HepG2 (cell line): ENCODE data around the gene PCDHB14. TPM values are rescaled to one million over a fixed set of nuclear protein-coding genes. Genes with fewer than 3 reads are reported as not detected.
"Not testable (repeated sequence)": the region's sequence is repeated elsewhere in the genome, so short reads cannot be mapped to it uniquely, and the experiment has no call there.

Experiments used
- ATAC-seq: fragments of 200-7000 bp; cut with Tn5 transposase; 3 replicates; pipeline ENCODE4 v1.9.1; 2020; ENCODE audit warnings: mild to moderate bottlenecking, moderate library complexity
- BruUV-seq: library from RNA; stranded (reverse); fragments of 400-500 nt; replicated peaks from 2 replicates; lab custom pipeline; 2021; lab: Mats Ljungman, UMichigan
- CTCF ChIA-PET: fragments of 300-600 bp; formaldehyde crosslinking; extraction: SDS; loops from one replicate; lab custom pipeline; 2021; ENCODE audit warnings: low total read pairs, inconsistent platforms, low intra/inter-chr PET ratio; lab: Yijun Ruan, JAX
- POLR2A ChIA-PET: fragments of 350-600 bp; sonication (Branson Sonifier 250); formaldehyde crosslinking; loops from one replicate; lab custom pipeline; 2020; ENCODE audit warnings: antibody characterized with exemption, inconsistent platforms; lab: Yijun Ruan, JAX
- DNase-seq: peaks from one replicate; pipeline ENCODE4 v3.0.0-alpha.2; 2015; ENCODE audit warnings: low spot score
- FAIRE-seq: peaks from 3 replicates; lab custom pipeline; 2011; peaks lifted over from hg19 to GRCh38; lab: Jason Lieb, UNC
- H2AFZ ChIP-seq: one replicate; pipeline ENCODE4 v1.6.1; 2011; ENCODE audit warnings: low read length, inconsistent platforms
- H3K27ac ChIP-seq: fragments of 300-600 bp; 3 replicates; pipeline ENCODE4 v1.8.0; 2011; ENCODE audit warnings: mixed run types, mild to moderate bottlenecking, mixed read lengths, low read length, inconsistent platforms; ENCODE audit not compliant: insufficient read depth; ENCODE audit errors: extremely low read length
- H3K27me3 ChIP-seq, 2 experiments: fragments of 200-600 bp in 1 of 2; 2 replicates in 1 of 2; 3 replicates in 1 of 2; pipeline versions ENCODE4 v1.6.0 to v1.8.0; 2011; ENCODE audit warnings: low read length in 2 of 2, mild to moderate bottlenecking in 2 of 2, moderate library complexity in 2 of 2, inconsistent platforms in 1 of 2; ENCODE audit not compliant: insufficient read depth in 2 of 2, control insufficient read depth in 1 of 2
- H3K36me3 ChIP-seq, 2 experiments: fragments of 200-600 bp in 1 of 2; replicated peaks in 1 of 2; 2 replicates in 1 of 2; 3 replicates in 1 of 2; pipeline versions ENCODE4 v1.5.1 to v1.8.0; 2011; ENCODE audit warnings: low read length in 2 of 2, inconsistent platforms in 1 of 2; ENCODE audit not compliant: insufficient read depth in 2 of 2, control insufficient read depth in 1 of 2
- H3K4me1 ChIP-seq: 2 replicates; pipeline ENCODE4 v1.5.1; 2012; ENCODE audit warnings: low read length, inconsistent platforms; ENCODE audit not compliant: insufficient read depth
- H3K4me2 ChIP-seq: 2 replicates; pipeline ENCODE4 v1.6.0; 2011; ENCODE audit warnings: low read depth, low read length, inconsistent platforms
- H3K4me3 ChIP-seq, 3 experiments: fragments of 200-600 bp in 1 of 3; sonication (generic), shearing (Covaris generic) in 1 of 3; replicated peaks in 1 of 3; 2 replicates each; pipeline ENCODE4 v1.5.1; 2011 to 2016; ENCODE audit warnings: low read length in 3 of 3, inconsistent platforms in 2 of 3, low read depth in 2 of 3, mild to moderate bottlenecking in 2 of 3, control low read depth in 1 of 3, mixed read lengths in 1 of 3; ENCODE audit not compliant: insufficient read depth in 1 of 3
- H3K79me2 ChIP-seq: one replicate; pipeline ENCODE4 v1.6.1; 2011; ENCODE audit warnings: low read length, inconsistent platforms; ENCODE audit not compliant: insufficient read depth
- H3K9ac ChIP-seq: 2 replicates; pipeline ENCODE4 v1.6.0; 2011; ENCODE audit warnings: mild to moderate bottlenecking, low read depth, low read length, inconsistent platforms; ENCODE audit not compliant: insufficient read depth
- H3K9me3 ChIP-seq: 2 replicates; pipeline ENCODE4 v1.5.1; 2012; ENCODE audit warnings: mild to moderate bottlenecking, low read length
- H4K20me1 ChIP-seq: 2 replicates; pipeline ENCODE4 v1.6.0; 2011; ENCODE audit warnings: inconsistent platforms, mild to moderate bottlenecking, low read length, moderate library complexity; ENCODE audit not compliant: insufficient read depth
- CTCF ChIP-seq: sonication (generic); formaldehyde crosslinking; IDR thresholded peaks from 2 replicates; pipeline ENCODE4 v1.5.0; 2020; ENCODE audit warnings: mild to moderate bottlenecking, missing genetic modification reagents, moderate library complexity
- SMC3 ChIP-seq: IDR thresholded peaks from 2 replicates; pipeline ENCODE4 v1.6.1; 2011; ENCODE audit warnings: low read length, improper control_type of control experiment
- WGBS: methylation state at CpG from one replicate; pipeline ENCODE4 v1.1.6; 2017; ENCODE audit warnings: low lambda C conversion rate; 5-methylcytosine and 5-hydroxymethylcytosine counted together
- in situ Hi-C: cut with HindIII; loops from 2 replicates; pipeline ENCODE4 v1.10.0; 2017; ENCODE audit warnings: low pct_unique_long_range_greater_than_20kb; ENCODE audit not compliant: extremely low pct_ligation_motif_present
- intact Hi-C: fragments of 100-400 bp; cut with micrococcal nuclease; formaldehyde crosslinking; loops from one replicate; pipeline ENCODE4 v1.10.0; 2022; ENCODE audit not compliant: unreplicated experiment
- polyA plus RNA-seq, 8 experiments: library from polyadenylated mRNA; depleted of rRNA in 3 of 8; stranded (reverse) in 7 of 8; unstranded in 1 of 8; fragments of >200 nt; fragmentation: Illumina TruSeq in 4 of 8; extraction: Trizol in 4 of 8; gene quantifications; 2 replicates each; pipeline versions ENCODE4 v1.2.1 to v1.2.3, GENCODE V29; 2011 to 2016; ENCODE audit warnings: low read depth in 4 of 8, missing spikeins in 1 of 8, mixed read lengths in 1 of 8; ENCODE audit not compliant: insufficient read depth in 1 of 8
- total RNA-seq, 5 experiments: library from RNA; depleted of rRNA; stranded (reverse); fragments of >200 nt; fragmentation: Illumina TruSeq; extraction: Trizol; gene quantifications; 2 replicates each; pipeline ENCODE4 v1.2.3, GENCODE V29; 2016; ENCODE audit warnings: low read depth in 1 of 5

PCDHB14 gene
- total and polyA plus RNA-seq, 2 of the 13 experiments (the other 11 are each of a cell fraction or from before 2014, with no cell fraction given): 0.37 to 0.40 TPM

- peak; percentile 66 for FAIRE-seq
These were observed 45.5 kb upstream of the PCDHB14 start, which contains the start of gene PCDHB8 for GRCh38 chr5:141177577-141178191. Gene PCDHB8, plus strand, starts transcription at chr5:141177790. Its CDS starts 245 bp downstream, at chr5:141178035.

GRCh38 chr5:141179371-141179770 lies 43.8 kb upstream of the PCDHB14 start:
- 87% methylated on average over 17 of the region's 39 CpGs for WGBS
- CTCF ChIA-PET: interaction anchor here (1.0 kb wide), 1 partner anchor 30 kb away, joined by 3 read pairs; the partner anchor contains the start of gene PCDHB6
- ATAC-seq, H3K9me3 ChIP-seq, H3K4me1 ChIP-seq, in situ Hi-C loops, H3K79me2 ChIP-seq, H3K36me3 ChIP-seq, FAIRE-seq, H4K20me1 ChIP-seq, H3K4me3 ChIP-seq, intact Hi-C loops, H3K4me2 ChIP-seq, POLR2A ChIA-PET, H3K27ac ChIP-seq, BruUV-seq, H3K27me3 ChIP-seq, H2AFZ ChIP-seq, DNase-seq, H3K9ac ChIP-seq: not testable (repeated sequence)

More at GRCh38 chr5:141177577-141178191, 45.5 kb upstream of the PCDHB14 start, which contains the start of gene PCDHB8:
- H3K9me3 ChIP-seq, H3K9ac ChIP-seq, in situ Hi-C loops, intact Hi-C loops, H3K27ac ChIP-seq, POLR2A ChIA-PET, H3K4me1 ChIP-seq: not testable (repeated sequence)
- peak within 1 kb of the TSS in 1 of 3 experiments; percentile 23; a peak in 1 of 6 replicates for H3K4me3 ChIP-seq
- peak; percentile 91 for ATAC-seq
- CTCF ChIA-PET: interaction anchor here (1.0 kb wide), 1 partner anchor 9 kb away, joined by 3 read pairs; the partner anchor contains the start of gene PCDHB9
- 27% methylated on average over 13 of the region's 18 CpGs for WGBS
- TF ChIP-seq CTCF (CRISPR knock-in tag) (peak; percentile 44), SMC3 (peak; percentile 4; the same call in 1 of the 2 replicates)
- TF ChIP-seq, all 625 proteins: peak for 2; not testable (repeated sequence) for 623
- not testable (repeated sequence) for H3K4me2 ChIP-seq, H4K20me1 ChIP-seq, H3K27me3 ChIP-seq, H3K36me3 ChIP-seq, H2AFZ ChIP-seq, BruUV-seq, H3K79me2 ChIP-seq
- peak; percentile 25 for DNase-seq

- H3K27me3 ChIP-seq, FAIRE-seq, H3K4me2 ChIP-seq, H3K4me3 ChIP-seq, H3K27ac ChIP-seq, DNase-seq, BruUV-seq, H3K4me1 ChIP-seq, ATAC-seq, H3K79me2 ChIP-seq, CTCF ChIA-PET, H3K36me3 ChIP-seq, H3K9me3 ChIP-seq, H3K9ac ChIP-seq, intact Hi-C loops, in situ Hi-C loops, POLR2A ChIA-PET, H4K20me1 ChIP-seq, H2AFZ ChIP-seq: not testable (repeated sequence)
- 55% methylated on average over 9 of the region's 32 CpGs for WGBS
These were observed 43.3 kb upstream of the PCDHB14 start for GRCh38 chr5:141179876-141180275.
